Measurements from ENCODE around the gene MGAT3.

The MGAT3 gene

GRCh38 chr22:39453765-39454378 lies 2.9 kb upstream of the MGAT3 start:
- no peak for DNase-seq

GRCh38 chr22:39454385-39454871 lies 2.4 kb upstream of the MGAT3 start:
- DNase-seq, result no peak

- no peak for DNase-seq
Observed at GRCh38 chr22:39457198-39457555, 365 bp downstream of the MGAT3 start.

GRCh38 chr22:39457556-39458443 lies 988 bp downstream of the MGAT3 start:
- no peak for DNase-seq

GRCh38 chr22:39458444-39459083 lies 1.8 kb downstream of the MGAT3 start:
- DNase-seq, result no peak

GRCh38 chr22:39459681-39460080 lies 2.9 kb downstream of the MGAT3 start:
- no peak for DNase-seq

GRCh38 chr22:39462443-39463221 lies 5.8 kb downstream of the MGAT3 start:
- DNase-seq, result no peak

GRCh38 chr22:39463277-39463676 lies 6.5 kb downstream of the MGAT3 start:
- no peak for DNase-seq

- no peak for DNase-seq
Observed at GRCh38 chr22:39463931-39464390, 7.1 kb downstream of the MGAT3 start.

- DNase-seq, result no peak
Observed at GRCh38 chr22:39466228-39467006, 9.6 kb downstream of the MGAT3 start.

GRCh38 chr22:39467390-39467895 lies 10.6 kb downstream of the MGAT3 start:
- no peak for DNase-seq

GRCh38 chr22:39468487-39469325 lies 11.9 kb downstream of the MGAT3 start:
- no peak for DNase-seq

- DNase-seq, result no peak
Observed at GRCh38 chr22:39469326-39469680, 12.5 kb downstream of the MGAT3 start.

GRCh38 chr22:39469681-39470450 lies 13.1 kb downstream of the MGAT3 start:
- DNase-seq, result no peak

GRCh38 chr22:39470451-39471291 lies 13.9 kb downstream of the MGAT3 start:
- no peak for DNase-seq

GRCh38 chr22:39471381-39472141 lies 14.7 kb downstream of the MGAT3 start:
- DNase-seq, result no peak

GRCh38 chr22:39472570-39473556 lies 16.1 kb downstream of the MGAT3 start:
- no peak for DNase-seq

All from 8988T (cell line).